ENCODE measurements around the gene BMAL2.

BMAL2 gene, protein sequence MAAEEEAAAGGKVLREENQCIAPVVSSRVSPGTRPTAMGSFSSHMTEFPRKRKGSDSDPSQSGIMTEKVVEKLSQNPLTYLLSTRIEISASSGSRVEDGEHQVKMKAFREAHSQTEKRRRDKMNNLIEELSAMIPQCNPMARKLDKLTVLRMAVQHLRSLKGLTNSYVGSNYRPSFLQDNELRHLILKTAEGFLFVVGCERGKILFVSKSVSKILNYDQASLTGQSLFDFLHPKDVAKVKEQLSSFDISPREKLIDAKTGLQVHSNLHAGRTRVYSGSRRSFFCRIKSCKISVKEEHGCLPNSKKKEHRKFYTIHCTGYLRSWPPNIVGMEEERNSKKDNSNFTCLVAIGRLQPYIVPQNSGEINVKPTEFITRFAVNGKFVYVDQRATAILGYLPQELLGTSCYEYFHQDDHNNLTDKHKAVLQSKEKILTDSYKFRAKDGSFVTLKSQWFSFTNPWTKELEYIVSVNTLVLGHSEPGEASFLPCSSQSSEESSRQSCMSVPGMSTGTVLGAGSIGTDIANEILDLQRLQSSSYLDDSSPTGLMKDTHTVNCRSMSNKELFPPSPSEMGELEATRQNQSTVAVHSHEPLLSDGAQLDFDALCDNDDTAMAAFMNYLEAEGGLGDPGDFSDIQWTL

DNA sequence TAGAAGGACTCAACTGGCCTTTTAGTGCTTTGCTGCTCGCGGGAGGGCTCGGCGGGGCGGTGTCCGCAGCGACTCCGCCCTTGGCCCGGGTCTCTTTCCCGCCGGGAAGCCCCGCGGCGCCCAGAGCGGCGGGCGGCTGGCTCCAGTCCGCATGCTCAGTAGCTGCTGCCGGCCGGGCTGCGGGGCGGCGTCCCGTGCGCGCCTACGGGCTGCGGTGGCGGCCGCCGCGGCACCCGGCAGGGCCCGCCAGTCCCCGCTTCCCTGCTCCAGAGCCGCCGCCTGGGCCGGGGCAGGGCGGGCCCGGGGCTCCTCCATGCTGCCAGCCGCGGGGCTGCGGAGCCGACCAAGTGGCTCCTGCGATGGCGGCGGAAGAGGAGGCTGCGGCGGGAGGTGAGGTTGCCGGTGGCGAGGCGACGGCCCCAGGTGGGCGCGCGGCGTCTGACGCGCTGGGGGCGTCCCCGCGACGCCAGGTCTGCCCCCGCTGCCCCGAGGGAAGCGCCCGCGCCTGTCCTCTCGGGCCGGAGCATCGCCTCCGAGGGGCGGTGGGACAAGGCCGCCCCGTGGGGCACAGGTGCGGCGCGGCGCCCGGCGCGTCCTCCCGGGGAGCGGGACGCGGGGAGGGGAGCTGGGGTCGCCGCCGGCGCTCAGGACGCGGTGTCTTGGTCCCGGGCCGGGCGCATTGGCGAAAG lies at the start of gene BMAL2:
TSS of gene BMAL2 (plus strand) at position 123 of the 689 bp plus-strand sequence. CDS start at position 360, 237 bp downstream.
- DNase-seq, result peak in 7 of 56 donors; percentile 2 to 29 (median 10)

DNA sequence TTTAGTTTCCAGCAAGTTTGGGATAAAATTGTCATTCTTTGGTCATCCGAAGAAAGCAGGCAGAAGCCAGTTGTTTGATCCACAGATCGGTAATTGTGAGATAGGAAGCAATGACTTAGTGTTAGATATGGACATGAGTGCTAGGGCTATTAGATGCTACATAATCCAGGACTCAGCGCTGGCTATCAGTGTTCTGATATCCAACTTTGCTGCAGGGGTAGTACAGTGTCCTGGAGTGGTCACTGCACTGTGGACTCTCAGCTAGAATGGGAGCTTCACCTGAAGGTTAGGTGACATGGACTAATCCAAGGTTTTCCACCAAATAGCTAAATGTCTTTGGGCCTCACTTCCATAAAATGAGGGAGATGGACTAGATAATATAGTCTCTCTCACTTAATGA lies 48.6 kb upstream of the BMAL2 start:
- no peak for DNase-seq

DNA sequence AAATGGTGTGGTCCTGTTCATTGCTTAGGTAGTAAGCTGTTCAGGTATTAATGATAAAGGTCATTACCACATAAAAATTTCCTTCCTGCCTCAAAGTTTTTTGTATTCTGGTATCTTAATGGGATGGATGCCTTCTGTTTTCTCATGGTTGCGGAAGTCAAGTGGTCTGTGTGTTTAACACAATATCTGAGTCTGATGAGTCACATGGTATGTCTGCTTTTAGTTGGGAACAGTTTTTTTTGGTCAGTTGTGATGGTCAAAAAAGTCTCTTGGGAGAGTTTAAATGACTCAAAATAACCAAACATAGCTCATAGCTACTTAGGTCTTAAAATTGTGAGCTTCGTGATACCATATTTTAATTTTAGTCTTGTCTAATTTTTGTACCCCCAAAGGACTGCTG lies 47.9 kb upstream of the BMAL2 start:
- DNase-seq, result no peak

DNA sequence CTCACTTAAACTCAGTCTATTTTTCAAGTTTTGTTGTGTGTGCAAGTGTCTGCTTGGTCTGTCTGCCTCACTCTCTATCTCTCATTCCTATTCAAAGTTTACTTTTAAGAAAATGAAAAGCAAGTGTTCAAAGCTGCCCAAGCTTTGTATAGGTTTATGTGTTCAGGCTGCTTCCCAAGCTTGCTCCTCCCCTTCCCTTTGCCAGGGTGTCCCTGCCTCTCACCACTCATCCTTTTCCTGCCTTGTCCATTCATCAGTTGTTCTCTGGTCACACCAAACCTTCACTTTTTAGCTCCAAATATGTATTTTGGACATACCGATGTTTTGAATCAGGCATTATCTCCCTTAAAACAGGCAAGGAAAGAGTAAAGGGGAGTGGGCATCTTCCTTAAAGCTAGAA lies 47.2 kb upstream of the BMAL2 start:
- DNase-seq, result no peak

DNA sequence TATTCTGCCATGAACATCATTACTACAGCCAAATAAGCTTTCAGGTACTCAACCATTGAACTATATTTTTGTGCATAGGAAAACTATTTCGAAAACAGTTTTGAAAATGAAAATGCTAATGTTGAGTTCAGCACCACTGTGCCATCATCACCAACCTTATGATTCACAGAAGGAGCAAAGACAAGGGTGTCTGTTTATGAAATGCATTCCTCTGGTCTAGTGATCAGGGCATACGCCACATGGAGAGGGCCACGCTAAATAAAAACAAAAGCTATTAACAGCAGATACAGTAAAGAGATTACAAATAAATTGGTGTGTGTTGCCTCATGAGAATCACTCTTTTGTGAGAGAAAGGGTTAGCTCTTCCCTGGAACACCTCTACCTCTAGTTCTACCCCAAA lies 43.2 kb upstream of the BMAL2 start:
- no peak for DNase-seq

DNA sequence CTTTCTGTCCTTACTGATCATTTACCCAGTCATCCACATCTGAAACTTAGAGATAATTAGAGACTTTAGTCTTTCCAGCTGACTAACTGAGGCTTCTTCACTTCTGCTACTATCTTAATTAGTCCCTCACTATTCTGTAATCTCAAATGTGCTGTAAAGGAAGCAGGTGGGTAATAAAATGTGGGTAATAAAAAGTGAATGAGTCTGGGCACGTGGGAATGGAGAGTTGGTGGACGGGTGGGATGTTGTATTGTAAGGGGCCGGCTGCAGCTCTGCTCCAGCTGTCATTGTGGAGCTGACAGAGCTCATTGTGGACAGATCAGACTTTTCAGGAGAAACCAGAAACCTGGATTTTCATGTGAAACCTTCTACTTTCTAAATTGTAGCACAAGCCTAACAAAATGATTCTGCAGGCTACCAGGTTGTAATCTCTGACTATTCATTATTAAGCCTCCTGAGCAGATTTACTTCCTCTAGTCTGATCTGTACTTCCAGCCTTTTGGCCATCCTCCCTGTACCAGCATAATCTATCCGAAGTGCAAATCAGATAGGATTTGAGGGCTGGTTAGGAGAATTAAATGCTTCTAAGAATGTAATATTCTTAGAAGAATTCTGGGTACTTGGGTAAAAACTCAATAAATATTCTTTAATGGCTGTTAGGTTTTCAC lies 42.0 kb upstream of the BMAL2 start:
- no peak for DNase-seq

DNA sequence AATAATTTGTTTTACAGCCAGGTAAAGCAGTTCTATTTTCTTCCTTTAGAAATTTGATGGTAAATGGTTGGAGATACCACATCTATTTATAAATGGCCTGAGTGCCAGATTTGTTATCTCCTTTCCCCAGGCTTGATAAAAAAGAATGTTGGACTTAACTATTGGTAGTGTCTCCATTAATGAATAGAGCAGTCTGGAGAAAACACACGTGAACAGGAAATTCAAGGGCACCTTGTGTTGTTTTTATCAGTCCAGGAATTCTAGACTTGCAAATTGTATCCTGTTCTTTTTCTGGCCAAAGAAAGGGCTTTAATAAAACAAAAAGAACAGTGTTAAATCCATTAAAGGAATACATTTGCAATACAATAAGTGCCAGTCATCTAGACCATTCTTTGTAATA lies 40.8 kb upstream of the BMAL2 start:
- DNase-seq, result no peak

DNA sequence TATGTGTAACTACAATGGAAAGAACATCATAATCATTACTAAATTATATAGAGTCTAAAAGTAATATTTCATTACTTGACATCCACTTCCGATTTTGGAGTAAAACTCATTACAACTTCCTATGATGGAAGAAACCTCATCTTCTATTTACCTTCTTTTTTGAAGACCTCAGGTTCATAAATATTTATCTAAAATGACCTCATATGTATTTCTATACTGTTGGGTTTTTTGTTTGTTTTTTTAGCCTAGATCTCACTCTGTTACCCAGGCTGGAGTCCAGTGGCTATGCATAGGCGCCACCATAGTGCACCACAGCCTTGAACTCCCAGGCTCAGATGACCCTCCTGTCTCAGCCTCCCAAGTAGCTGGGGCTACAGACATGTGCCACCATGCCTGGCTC lies 39.9 kb upstream of the BMAL2 start:
- no peak for DNase-seq

DNA sequence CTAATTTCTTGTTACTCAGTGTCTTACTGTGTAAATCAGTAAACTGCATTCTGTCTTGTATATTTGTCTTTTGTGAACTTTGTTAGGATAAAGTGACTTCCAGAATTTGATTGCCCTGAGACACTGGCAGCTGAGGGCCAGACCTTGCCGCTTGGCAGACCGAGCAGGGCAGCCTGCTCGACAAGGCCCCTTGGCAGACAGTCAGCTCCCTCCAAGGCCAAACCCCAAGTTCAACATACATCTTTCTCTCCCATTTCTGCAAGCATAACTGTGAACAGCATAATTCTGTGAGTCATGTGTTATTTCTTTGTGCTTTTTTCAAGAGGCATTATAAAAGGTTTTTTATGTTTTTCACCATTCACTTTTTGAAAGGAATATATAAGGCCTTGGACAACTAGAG lies 39.2 kb upstream of the BMAL2 start:
- peak in 4 of 56 donors; percentile 2 to 30 (median 6) for DNase-seq

DNA sequence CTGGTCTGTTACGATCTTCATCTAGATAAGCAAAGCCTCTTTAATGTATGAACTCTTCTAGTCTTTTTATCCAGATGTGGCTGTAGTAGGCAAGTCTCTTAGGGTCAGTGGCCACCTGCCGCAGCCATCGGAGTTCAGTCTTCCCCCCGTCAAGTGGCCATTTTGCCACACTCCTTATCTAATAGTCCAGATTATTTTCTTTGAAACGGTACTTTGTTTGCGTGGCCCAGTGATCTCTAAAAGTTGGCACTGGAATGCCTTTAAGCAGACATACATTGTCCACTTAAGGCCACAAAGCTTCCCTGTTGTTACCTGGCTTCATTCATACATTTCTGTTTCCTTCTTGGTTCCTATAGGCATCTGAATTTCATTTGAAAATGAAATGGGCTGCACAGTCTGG lies 36.0 kb upstream of the BMAL2 start:
- no peak for DNase-seq

DNA sequence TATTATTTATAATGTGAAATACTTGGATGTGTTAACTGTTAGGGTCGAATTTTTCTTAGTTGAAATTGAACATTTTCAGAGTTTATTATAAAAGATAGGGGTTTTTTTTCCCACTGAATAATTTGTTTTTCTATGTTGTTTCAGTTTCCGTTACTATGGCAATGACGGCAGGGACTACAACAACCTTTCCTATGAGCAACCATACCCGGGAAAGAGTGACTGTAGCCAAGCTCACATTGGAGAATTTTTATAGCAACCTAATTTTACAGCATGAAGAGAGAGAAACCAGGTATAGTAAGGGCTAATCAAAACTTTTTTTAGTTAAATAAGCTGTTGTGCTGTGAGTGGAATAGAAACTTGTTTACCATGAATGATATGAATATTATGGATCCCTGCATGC lies 35.1 kb upstream of the BMAL2 start:
- DNase-seq, result no peak

DNA sequence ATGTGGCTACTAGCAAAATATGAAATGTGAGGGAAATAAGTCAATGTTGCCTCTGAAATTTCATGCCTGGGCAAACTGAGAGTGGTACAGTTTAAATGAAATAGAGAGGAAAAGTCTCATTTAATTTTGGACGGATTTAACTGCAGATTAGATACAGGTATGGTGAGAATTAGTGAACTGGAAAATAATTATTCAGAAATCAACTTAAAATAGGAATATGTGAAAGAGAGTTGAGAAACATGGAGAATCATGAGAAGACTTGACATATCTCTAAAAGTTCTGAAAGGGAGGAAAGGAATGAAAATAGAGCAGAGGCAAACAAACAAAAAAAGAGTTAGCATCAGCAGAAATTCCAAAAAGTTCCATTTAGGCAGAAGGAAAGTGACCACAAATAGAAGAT lies 33.5 kb upstream of the BMAL2 start:
- no peak for DNase-seq

DNA sequence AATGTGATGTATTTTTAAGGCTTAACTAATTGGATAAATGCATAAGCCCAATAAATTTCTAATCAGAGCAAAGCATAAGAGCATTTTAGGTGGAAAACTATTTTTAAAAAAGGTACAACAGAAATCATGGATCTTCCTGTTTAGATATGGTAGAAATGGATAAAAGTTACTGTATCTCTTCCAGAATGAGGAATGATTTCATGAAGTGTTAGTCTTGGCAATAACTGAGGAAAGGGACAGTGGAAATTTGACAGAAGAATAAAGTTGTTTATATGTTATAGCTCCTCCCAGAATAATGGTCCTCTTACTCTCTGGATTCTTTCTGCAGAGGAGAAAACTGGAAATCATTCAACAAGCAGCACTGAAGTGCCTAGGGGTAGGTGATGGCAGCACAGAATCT lies 32.4 kb upstream of the BMAL2 start:
- no peak for DNase-seq

DNA sequence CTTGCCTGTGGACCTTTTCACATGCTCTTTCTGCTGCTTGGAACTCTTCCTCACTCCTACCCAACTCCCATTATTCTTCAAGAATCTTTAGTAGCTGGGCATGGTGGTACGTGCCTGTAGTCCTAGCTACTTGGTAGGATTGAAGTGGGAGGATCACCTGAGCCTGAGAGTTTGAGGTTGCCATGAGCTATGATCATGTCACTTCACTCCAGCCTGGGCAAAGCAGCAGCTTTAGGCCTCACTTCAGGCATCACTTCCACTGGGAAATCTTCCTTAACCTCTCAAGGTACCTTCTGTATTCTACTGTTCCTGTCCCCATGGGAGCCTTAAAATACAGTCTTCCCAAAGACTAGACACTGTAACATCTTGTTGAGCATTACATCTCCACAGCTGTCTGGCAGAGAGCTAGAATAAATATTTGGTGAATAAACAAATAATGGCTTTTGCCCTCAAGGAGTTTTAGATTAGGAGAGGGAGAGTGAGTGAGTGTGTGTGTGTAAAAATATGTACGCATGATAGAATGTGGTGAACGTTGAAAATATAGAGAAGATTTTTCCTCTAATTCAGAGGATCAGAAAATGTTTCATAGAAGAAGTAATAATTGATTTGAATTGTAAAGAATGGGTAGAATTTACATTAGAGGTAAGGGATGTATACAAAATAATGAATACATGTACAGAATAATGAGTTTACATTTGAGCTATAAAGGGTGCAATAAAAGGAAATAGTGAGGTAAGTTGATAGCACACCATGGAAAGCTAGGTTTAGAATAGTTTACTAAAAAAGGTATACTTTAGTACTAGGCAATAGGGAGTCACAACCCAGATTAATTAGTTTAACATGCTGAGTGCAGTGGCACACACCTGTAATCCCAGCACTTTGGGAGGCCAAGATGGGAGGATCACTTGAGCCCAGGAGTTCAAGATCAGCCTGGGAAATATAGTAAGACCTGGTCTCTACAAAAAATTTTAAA lies 29.2 kb upstream of the BMAL2 start:
- DNase-seq, result no peak

DNA sequence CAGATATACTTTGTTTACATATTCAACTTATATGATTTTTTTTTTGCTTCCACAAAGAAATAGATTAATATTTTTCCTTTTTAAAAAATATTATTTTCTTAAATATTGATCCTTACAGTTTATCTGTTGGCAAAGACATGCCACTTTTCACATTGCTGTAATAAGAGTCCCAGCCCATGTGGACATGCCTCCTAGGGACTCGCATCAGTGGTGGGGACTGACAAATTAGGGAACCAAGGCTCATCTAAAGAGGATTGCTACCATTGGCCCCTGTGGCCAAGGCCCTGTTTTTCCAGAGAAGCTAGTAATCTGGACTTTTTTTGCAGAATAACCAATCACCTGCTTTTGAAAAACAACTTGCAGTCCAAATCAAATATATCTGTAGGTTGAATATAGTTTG lies 27.8 kb upstream of the BMAL2 start:
- DNase-seq, result no peak

DNA sequence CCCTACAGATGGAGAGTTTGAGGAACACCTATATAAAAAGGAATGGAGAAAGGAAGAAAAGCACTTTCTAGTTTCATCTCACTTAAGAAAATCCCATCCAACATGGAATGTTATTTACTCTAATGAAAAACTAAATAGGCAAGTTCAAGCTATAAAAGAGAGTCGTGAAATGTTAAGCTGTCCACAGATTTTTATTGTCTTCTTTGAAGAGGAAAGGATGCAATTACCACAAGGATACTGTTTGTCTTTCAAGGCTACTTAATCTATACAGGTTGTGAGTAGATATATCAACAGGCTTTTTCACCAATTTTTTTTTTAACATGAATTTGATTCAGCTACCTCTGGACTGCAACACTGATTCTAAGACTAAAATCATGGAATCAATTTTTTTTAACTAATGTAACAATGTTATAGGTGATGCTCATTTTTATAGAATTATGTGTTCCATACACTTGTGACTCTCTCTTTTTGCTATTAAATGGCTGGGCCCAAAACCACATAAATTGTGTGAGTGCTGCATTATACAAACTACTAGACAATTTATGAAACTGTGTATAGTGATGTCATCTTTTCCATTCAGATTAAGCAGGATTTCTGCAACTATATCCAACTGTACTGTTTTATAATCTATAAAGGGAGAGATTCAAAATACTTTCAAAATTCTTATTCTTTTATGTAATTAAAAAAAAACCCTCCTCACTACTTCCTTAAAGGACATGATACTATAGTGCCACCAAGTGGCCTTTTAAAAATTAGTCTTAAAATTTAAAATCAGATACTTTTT lies 26.8 kb upstream of the BMAL2 start:
- no peak for DNase-seq

DNA sequence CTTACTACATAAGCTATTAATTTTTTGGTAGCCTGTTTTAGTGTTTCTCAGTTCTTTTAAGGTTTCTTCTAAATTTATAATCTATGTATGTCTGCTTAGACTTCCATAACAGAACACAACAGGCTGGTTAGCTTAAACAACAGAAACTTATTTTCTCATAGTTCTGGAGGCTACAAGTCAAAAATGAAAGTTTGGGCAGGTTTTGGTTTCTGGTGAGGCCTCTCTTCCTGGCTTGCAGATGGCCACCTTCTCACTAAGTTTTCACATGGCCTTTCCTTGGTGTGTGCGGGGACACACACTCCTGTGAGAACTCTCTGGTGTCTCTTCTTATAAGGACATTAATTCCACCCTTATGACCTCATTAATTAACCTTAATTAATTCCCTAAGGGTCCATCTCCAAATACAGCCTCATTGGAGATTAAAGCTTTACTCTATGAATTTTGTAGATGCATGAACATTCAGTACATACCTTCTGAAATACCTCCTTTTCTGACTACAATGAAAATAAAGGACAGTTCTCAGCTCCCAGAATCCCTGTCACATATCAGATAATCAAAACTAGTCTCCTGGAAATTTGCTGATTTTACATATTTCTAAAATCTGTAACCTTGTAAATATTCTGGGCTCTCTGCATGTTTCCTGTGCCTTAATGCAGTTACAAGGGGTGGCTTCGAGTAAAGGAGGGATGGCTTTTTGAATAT lies 23.2 kb upstream of the BMAL2 start:
- no peak for DNase-seq

DNA sequence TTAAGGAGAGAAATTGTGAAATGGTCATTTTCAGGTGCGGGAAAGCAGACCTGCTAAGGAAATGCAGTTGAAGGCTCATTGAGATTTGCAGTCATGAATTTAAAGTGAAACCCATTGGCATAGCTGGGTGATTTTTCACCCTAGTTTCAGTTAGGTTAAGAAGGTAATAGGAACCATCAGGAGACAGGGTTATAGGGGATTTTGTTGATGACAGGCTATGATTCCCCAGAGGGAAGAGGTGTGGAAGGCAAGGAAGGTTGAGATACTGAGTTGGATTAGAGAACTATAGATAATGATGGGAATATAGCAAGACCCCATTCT lies 22.7 kb upstream of the BMAL2 start:
- DNase-seq, result no peak

DNA sequence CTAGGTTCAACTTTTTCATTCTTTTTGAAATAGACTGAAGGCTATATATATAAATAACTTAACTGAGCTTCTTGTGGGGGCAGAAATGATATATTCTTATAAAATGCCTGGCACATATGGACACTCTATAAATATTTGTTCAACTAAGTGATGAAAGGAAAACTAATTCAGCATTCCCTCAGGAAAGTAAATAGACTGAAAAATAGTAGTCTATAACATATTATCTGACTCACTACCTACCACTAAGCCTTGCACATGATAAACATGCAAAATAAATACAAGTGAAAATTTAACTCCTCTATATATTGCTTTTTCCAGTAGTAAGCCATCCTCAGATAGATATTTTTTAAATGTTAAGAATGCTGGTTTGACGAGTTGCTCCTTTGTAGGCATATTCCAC lies 15.7 kb upstream of the BMAL2 start:
- DNase-seq, result no peak

All from nucleus accumbens (tissue), 56 donors.